GM21723 (cell line): ENCODE measurements around the gene RNASEL.
A peak's percentile ranks its signal among the peaks of the same experiment; 100 is the strongest.

Experiments used
- ATAC-seq: cut with Tn5 transposase; IDR thresholded peaks from one replicate; pipeline ENCODE4 v1.9.1; 2021; ENCODE audit warnings: mild to moderate bottlenecking, moderate library complexity; ENCODE audit not compliant: unreplicated experiment

Gene RNASEL

DNA sequence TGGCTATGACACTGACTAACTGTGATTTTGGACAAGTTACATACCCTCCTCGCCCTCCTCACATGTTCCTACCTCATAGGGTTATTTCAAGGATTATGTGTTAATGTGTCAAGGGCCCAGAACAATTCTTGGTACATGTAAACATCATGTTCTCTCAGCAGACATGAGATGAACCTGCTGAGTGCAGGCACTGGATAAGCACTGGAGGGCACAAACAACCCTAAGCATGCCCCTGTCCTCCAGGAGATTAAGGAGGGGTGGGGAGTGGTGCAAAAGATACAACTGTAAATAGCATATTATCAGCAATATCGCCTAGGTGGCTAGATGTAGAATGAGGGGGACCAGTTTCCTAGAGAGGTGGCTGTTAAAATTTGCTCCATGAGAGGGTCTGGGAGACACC, 32.9 kb upstream of the RNASEL start:
- ATAC-seq, result no peak

- ATAC-seq, result no peak
Observed at GRCh38 chr1:182620924-182621585, 32.0 kb upstream of the RNASEL start.

DNA sequence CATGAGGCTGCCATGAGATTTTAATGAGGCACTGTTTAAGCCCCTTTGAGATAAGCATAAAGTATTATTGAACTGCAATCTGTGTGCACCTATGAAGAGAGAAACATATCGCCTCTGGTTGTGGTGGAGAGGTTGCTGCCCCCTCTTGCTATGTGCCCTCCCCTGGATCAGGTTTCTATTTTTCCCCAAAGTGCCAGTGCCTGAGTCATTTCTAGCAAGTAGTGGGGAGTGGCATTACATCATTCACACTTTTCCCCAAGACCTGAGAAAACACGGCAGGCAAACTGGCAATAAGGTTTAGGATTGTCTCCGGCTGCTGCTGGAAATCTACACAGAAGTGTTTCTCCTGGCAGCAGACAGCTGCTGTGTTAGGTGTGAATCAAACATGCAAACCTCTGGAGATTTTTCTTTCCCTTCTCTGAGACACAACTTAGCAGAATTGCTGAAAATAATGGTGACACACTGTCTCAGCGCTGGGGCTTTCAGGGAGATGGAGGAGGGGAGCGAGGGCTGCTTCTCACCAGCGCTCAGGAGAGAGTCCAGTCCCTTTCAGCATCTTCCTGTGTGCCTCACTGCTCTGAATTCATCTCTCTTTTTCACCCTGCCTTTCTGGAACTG, 28.8 kb upstream of the RNASEL start:
- no peak for ATAC-seq

GRCh38 chr1:182617014-182617429, 28.0 kb upstream of the RNASEL start:
- no peak for ATAC-seq

DNA sequence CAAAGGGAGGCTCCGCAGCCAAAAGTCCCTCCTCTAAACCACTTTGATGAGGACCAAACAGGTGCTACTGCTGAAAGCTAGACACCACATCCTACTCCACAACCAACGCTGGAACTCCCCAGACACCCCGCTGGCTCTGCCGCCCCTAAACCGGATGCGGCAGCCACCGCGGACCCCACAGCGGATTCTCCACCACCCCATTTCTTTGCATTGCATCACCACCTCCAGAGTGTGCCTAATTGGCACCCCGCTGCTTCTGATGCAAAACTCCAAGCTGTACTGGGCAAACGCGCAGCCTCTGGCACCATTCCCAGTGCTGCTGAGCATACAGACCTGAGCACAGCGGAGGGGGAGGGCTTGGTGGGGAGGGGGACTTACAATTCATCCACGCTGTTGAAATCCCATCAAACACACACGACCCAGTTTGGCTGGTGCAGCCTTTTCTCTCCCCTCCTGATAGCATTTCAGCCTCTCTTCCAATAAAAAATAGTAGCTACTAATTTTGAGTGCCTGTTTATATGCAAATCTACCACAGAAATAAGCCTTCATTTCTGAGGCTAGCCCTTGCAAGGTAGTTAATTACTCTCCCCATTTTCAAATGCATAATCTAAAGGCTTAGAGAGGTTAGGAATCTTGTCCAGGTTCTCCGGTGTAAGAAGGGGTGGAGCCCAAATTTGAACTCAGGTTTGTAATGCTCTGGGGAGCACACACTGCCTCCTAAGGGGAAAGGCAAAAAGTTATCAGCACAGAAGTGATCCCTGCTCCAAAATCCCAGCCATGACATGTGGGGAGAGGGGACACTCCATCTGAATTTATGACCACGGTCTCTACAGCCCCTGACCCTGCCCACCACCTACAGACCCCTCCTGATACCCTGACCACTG, 27.3 kb upstream of the RNASEL start:
- peak; percentile 75 for ATAC-seq

GRCh38 chr1:182615468-182616129, 26.5 kb upstream of the RNASEL start:
- peak; percentile 27 for ATAC-seq

DNA sequence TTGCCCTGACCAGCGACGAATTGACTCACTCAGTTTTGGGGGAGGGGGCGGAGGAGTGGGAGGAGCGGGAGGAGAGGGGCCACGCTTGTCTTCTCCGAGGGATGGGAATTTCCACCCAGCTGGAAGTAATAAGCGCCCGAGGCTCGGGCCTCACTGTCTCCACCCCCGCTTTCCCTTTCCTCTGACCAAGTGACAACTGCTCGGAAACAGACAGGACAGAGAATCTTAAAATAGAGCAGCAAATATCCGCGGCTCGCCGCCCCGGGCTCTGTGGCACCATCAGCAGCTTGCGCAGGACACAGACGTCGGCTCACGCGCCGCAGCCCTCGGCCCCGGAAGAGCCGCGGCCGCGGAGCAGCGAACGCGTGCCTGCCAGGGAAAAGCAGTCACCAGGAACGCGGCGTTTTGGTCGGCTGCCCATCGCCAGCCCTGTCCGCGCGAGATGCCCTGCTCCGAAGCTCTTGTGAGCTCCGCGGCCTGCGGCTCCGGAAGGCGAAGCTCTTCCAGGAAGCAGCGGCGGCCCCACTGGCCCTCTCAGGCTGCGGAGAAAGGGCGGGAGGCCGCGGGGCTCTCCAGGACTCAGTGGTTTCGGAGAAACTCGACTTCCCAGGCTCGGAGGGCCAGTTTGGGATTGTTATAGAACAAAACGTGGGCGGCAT, 25.9 kb upstream of the RNASEL start:
- ATAC-seq, result peak; percentile 43

DNA sequence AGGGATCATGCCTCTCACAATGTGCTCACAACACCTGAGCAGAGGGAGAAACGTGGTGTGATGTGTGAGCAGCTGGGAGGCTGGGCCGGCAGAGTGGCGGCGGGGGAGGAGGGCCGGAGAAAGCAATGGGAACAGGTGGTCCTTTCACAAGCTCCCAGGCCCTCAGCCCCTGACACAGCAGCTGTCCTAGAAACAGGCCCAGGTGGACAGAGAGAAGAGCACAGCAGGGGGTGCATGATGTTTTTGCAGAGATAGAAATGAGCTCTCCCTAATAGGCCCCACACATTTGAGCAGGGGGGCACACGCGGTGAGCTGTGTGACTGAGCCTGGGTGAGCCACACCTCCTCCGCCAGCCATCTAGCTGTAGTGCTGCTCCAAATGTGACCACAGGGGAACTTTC, 22.7 kb upstream of the RNASEL start:
- ATAC-seq, result no peak

DNA sequence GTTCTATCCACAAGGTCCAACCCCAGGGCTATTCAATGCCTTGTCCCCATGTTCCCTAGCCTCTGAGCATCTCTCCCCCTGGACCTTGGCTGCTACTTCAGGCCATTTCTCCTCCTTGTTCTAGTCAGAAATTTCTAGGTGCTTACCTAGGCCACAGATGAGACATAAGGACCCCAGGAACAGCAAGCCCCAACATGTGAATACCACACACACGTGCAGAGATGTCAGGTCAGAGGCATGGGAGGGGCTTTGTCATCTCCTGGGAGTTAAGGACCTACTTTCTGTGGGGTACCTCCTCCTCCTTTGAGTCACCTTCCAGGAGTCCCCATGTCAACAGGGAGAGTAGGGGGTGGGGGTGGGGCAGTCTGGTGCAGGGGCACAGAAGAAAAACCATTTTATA, 22.3 kb upstream of the RNASEL start:
- no peak for ATAC-seq

- no peak for ATAC-seq
Observed at GRCh38 chr1:182610606-182611194, 21.6 kb upstream of the RNASEL start.

GRCh38 chr1:182608845-182609610, 20.0 kb upstream of the RNASEL start:
- ATAC-seq, result no peak

DNA sequence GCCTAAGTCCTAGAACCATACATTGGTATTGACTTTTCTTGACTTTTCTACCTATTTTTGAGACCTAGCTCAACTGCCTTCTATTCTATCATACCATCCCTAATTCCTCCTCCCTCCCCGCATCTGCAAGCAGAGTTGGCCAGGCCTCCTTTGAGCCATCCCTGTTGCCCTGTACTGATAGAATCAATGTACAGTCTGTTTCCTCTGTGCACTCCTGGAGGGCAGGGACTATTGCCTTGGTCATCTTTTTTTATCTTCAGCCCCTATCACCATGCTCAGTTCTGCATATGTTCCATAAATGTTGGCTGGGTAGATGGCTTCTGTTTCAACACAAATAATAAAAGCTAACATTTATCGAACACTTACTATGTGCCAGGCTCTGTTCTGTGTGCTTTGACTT, 19.2 kb upstream of the RNASEL start:
- no peak for ATAC-seq

GRCh38 chr1:182607566-182607965, 18.5 kb upstream of the RNASEL start:
- no peak for ATAC-seq

- peak; percentile 88 for ATAC-seq
Observed at GRCh38 chr1:182604175-182605164, 15.4 kb upstream of the RNASEL start, which contains the start of gene RGS16. Gene RGS16 (minus strand): TSS chr1:182604389. CDS start chr1:182604259, 130 bp downstream.

GRCh38 chr1:182603646-182604174, 14.7 kb upstream of the RNASEL start:
- peak; percentile 17 for ATAC-seq

GRCh38 chr1:182602935-182603645, 14.0 kb upstream of the RNASEL start:
- no peak for ATAC-seq

DNA sequence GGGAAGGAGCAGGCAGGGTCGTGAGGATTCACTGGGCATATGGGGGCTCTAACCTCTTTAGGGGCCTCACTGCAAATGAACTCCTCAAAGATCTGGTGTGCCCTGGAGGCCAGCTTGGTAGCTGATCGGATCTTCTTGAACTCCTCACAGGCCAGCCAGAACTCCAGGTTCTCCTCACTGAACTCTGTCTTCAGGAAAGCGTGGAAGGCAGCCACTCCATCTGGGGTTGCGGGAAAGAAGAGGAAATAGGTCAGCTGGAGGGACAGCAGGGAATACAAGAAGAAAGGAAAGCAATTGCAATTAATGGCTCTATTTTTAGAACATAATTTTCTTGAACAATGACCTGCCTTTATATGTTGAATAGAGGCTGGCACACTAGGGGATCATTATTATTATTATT, 12.9 kb upstream of the RNASEL start:
- no peak for ATAC-seq
